ENCODE results near the gene COA5.

GRCh38 chr2:98643496-98644100, 35.3 kb upstream of the COA5 start:
- TF ChIP-seq FOXP2 (optimal IDR thresholded peaks at IDR 0.05; ENCODE audit: control extremely low read depth, extremely low read length, insufficient read depth) (no peak), EZH2 (IDR thresholded peaks at IDR 0.05) (no peak)
